GM12892 (cell line): ENCODE results near the gene MEIOB.

Experiments
- POLR2A ChIP-seq: IDR thresholded peaks from 2 replicates; pipeline ENCODE4 v1.6.1; 2011; ENCODE audit warnings: low read depth, low read length, control low read depth
- POLR2AphosphoS5 ChIP-seq: IDR thresholded peaks from 2 replicates; pipeline ENCODE4 v1.6.1; 2011; ENCODE audit warnings: low read depth, low read length, control low read depth
- TAF1 ChIP-seq: IDR thresholded peaks from 2 replicates; pipeline ENCODE4 v1.6.1; 2011; ENCODE audit warnings: low read depth, mild to moderate bottlenecking, control low read depth, low read length, borderline replicate concordance

DNA sequence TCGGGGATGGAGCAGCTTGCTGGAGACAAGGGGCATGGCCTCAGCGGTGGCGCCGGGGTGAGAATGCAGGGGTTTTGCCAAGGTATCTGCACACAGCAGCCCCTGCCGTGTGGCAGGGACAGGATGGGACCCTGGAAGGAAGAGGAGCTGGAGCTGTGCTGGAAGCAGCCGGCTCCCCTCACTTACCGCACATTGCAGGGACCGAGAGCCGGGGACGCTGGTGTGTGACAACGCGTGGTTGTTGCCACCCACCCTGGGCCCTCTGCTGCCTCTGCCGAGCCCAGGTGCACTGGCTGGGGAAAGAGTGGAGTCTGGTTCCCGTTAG is 86.2 kb downstream of the MEIOB start:
- TF ChIP-seq POLR2AphosphoS5 (no peak), POLR2A (no peak), TAF1 (no peak)
